CD4-positive, CD25-positive, alpha-beta regulatory T cell (primary cell): Measurements from ENCODE around the gene CHST3. TPM values are rescaled to one million over a fixed set of nuclear protein-coding genes. Genes with fewer than 3 reads are reported as not detected.

ENCODE experiments used
- ATAC-seq, 2 donors: fragments of 150-1000 bp; cut with Tn5 transposase; one replicate each; pipeline ENCODE4 v1.10.0; 2021; ENCODE audit warnings: low read depth in 2 of 2, moderate number of reproducible peaks in 2 of 2, moderate library complexity in 1 of 2
- DNase-seq, 3 donors: peaks; one replicate each; pipeline versions ENCODE4 v3.0.0 to v3.0.0-alpha.2; 2012 to 2022; ENCODE audit warnings: mixed read lengths in 1 of 3
- H3K27ac ChIP-seq: one replicate; pipeline ENCODE4 v1.7.0; 2013; ENCODE audit warnings: mild to moderate bottlenecking, low read length; ENCODE audit not compliant: insufficient read depth, poor library complexity, severe bottlenecking
- H3K27me3 ChIP-seq: one replicate; pipeline ENCODE4 v1.7.0; 2013; ENCODE audit warnings: low read length; ENCODE audit not compliant: control insufficient read depth, insufficient read depth
- H3K36me3 ChIP-seq: one replicate; pipeline ENCODE4 v1.7.0; 2013; ENCODE audit warnings: mild to moderate bottlenecking, low read length, moderate library complexity; ENCODE audit not compliant: control insufficient read depth, insufficient read depth
- H3K4me1 ChIP-seq: 2 replicates; pipeline ENCODE4 v1.7.0; 2013; ENCODE audit warnings: mild to moderate bottlenecking, low read length; ENCODE audit not compliant: insufficient read depth, control insufficient read depth, poor library complexity, severe bottlenecking
- H3K4me3 ChIP-seq: one replicate; pipeline ENCODE4 v1.7.0; 2013; ENCODE audit warnings: low read depth, mild to moderate bottlenecking, low read length, moderate library complexity
- H3K9me3 ChIP-seq, 2 experiments: 1 replicate in 1 of 2; 2 replicates in 1 of 2; pipeline ENCODE4 v1.7.0; 2013; ENCODE audit warnings: low read length in 2 of 2, mild to moderate bottlenecking in 1 of 2, moderate library complexity in 1 of 2; ENCODE audit not compliant: control insufficient read depth in 2 of 2
- H3K27ac Mint-ChIP-seq, 3 donors: one replicate each; pipeline ENCODE4 v1.8.0; 2020 to 2022; ENCODE audit warnings: mild to moderate bottlenecking in 3 of 3, mixed read lengths in 3 of 3, moderate library complexity in 2 of 3
- H3K27me3 Mint-ChIP-seq: one replicate; pipeline ENCODE4 v1.8.0; 2022; ENCODE audit warnings: mild to moderate bottlenecking, mixed read lengths
- H3K36me3 Mint-ChIP-seq: one replicate; pipeline ENCODE4 v1.8.0; 2020; ENCODE audit warnings: mixed read lengths
- H3K4me1 Mint-ChIP-seq, 4 donors: one replicate each; pipeline ENCODE4 v1.8.0; 2020 to 2022; ENCODE audit warnings: mixed read lengths in 4 of 4, mild to moderate bottlenecking in 1 of 4
- H3K4me3 Mint-ChIP-seq, 4 donors: one replicate each; pipeline ENCODE4 v1.8.0; 2020 to 2022; ENCODE audit warnings: mild to moderate bottlenecking in 4 of 4, mixed read lengths in 4 of 4, moderate library complexity in 3 of 4
- H3K9me3 Mint-ChIP-seq, 7 donors: one replicate each; pipeline ENCODE4 v1.8.0; 2020 to 2022; ENCODE audit warnings: mixed read lengths in 7 of 7, mild to moderate bottlenecking in 3 of 7, moderate library complexity in 2 of 7
- polyA plus RNA-seq, 4 donors: library from polyadenylated mRNA; unstranded; fragments of 300-500 nt; fragmentation: Illumina TruSeq; gene quantifications; one replicate each; pipeline ENCODE4 v1.2.3, GENCODE V29; 2021
- total RNA-seq: library from RNA; stranded (reverse); gene quantifications from one replicate; pipeline ENCODE4 v1.2.3, GENCODE V29; 2022

The CHST3 gene
- total and polyA plus RNA-seq, 5 donors from 2014 or later: not detected

GRCh38 chr10:72014197-72014596, 50.0 kb downstream of the CHST3 start:
- Histone ChIP-seq H3K27ac (no peak overlapping the region), H3K36me3 (no peaks in the 10 kb centered on the region), H3K27me3 (no peaks in the 10 kb centered on the region), H3K4me3 (no peak overlapping the region), H3K9me3 (no peaks in the 10 kb centered on the region), H3K4me1 (no peaks in the 10 kb centered on the region)
- H3K36me3 Mint-ChIP-seq: no peaks in the 10 kb centered on the region
- DNase-seq (no peak), ATAC-seq (no peak)
- peaks cover 13% of the 10 kb centered on the region for H3K27me3 Mint-ChIP-seq
- H3K4me1 Mint-ChIP-seq: no peaks in the 10 kb centered on the region
- no peak overlapping the region for H3K4me3 Mint-ChIP-seq
- no peaks in the 10 kb centered on the region for H3K9me3 Mint-ChIP-seq
- no peak overlapping the region for H3K27ac Mint-ChIP-seq

GRCh38 chr10:72014785-72015480, 50.7 kb downstream of the CHST3 start:
- no peak overlapping the region for H3K4me3 ChIP-seq
- Mint-ChIP-seq H3K27me3 (peaks cover 13% of the 10 kb centered on the region), H3K9me3 (no peaks in the 10 kb centered on the region), H3K27ac (no peak overlapping the region), H3K4me3 (no peak overlapping the region), H3K4me1 (no peaks in the 10 kb centered on the region), H3K36me3 (no peaks in the 10 kb centered on the region)
- DNase-seq (no peak), ATAC-seq (no peak)
- H3K27ac ChIP-seq: no peak overlapping the region
- H3K27me3 ChIP-seq: no peaks in the 10 kb centered on the region
- no peaks in the 10 kb centered on the region for H3K4me1 ChIP-seq
- no peaks in the 10 kb centered on the region for H3K36me3 ChIP-seq
- H3K9me3 ChIP-seq: no peaks in the 10 kb centered on the region

GRCh38 chr10:72015841-72016240, 51.6 kb downstream of the CHST3 start:
- H3K9me3 ChIP-seq: no peaks in the 10 kb centered on the region
- H3K4me3 ChIP-seq: no peak overlapping the region
- Mint-ChIP-seq H3K36me3 (no peaks in the 10 kb centered on the region), H3K4me3 (no peak overlapping the region), H3K4me1 (peaks cover 0 to under 1% (median under 1%) of the 10 kb centered on the region in 4 donors), H3K27ac (no peak overlapping the region), H3K27me3 (peaks cover 13% of the 10 kb centered on the region), H3K9me3 (no peaks in the 10 kb centered on the region)
- no peaks in the 10 kb centered on the region for H3K36me3 ChIP-seq
- H3K27ac ChIP-seq: no peak overlapping the region
- no peaks in the 10 kb centered on the region for H3K4me1 ChIP-seq
- no peak for DNase-seq
- H3K27me3 ChIP-seq: no peaks in the 10 kb centered on the region
- ATAC-seq: no peak

- Histone ChIP-seq H3K9me3 (no peaks in the 10 kb centered on the region), H3K36me3 (no peaks in the 10 kb centered on the region), H3K4me1 (no peaks in the 10 kb centered on the region), H3K4me3 (no peak overlapping the region), H3K27ac (no peak overlapping the region), H3K27me3 (no peaks in the 10 kb centered on the region)
- ATAC-seq (no peak), DNase-seq (no peak)
- Mint-ChIP-seq H3K4me3 (no peak overlapping the region), H3K4me1 (peaks cover 3 to 7% (median 6%) of the 10 kb centered on the region in 4 donors), H3K9me3 (no peaks in the 10 kb centered on the region), H3K27me3 (peaks cover 13% of the 10 kb centered on the region), H3K27ac (no peak overlapping the region), H3K36me3 (no peaks in the 10 kb centered on the region)
Measured at GRCh38 chr10:72016608-72017300, 52.6 kb downstream of the CHST3 start.

GRCh38 chr10:72019085-72019876, 55.1 kb downstream of the CHST3 start:
- Mint-ChIP-seq H3K4me1 (peaks cover 3 to 7% (median 6%) of the 10 kb centered on the region in 4 donors), H3K27ac (no peak overlapping the region), H3K36me3 (no peaks in the 10 kb centered on the region), H3K4me3 (no peak overlapping the region), H3K9me3 (no peaks in the 10 kb centered on the region), H3K27me3 (peaks cover 15% of the 10 kb centered on the region)
- no peaks in the 10 kb centered on the region for H3K9me3 ChIP-seq
- ATAC-seq: no peak
- no peaks in the 10 kb centered on the region for H3K4me1 ChIP-seq
- no peaks in the 10 kb centered on the region for H3K36me3 ChIP-seq
- no peaks in the 10 kb centered on the region for H3K27me3 ChIP-seq
- H3K27ac ChIP-seq: no peak overlapping the region
- no peak overlapping the region for H3K4me3 ChIP-seq
- no peak for DNase-seq

- H3K4me3 Mint-ChIP-seq: no peak overlapping the region
- H3K27ac Mint-ChIP-seq: peak overlapping the region in 1 of 3 donors; percentile 16
Measured at GRCh38 chr10:72020914-72021809, 57.0 kb downstream of the CHST3 start.

GRCh38 chr10:72022228-72022627, 58.0 kb downstream of the CHST3 start:
- no peaks in the 10 kb centered on the region for H3K36me3 ChIP-seq
- no peak overlapping the region for H3K4me3 ChIP-seq
- Mint-ChIP-seq H3K27me3 (peaks cover 27% of the 10 kb centered on the region), H3K27ac (no peak overlapping the region), H3K9me3 (peaks cover 0 to 1% (median 0%) of the 10 kb centered on the region in 7 donors), H3K36me3 (no peaks in the 10 kb centered on the region), H3K4me3 (no peak overlapping the region), H3K4me1 (peaks cover 3 to 7% (median 6%) of the 10 kb centered on the region in 4 donors)
- ATAC-seq (no peak), DNase-seq (no peak)
- H3K9me3 ChIP-seq: no peaks in the 10 kb centered on the region
- H3K4me1 ChIP-seq: no peaks in the 10 kb centered on the region
- H3K27me3 ChIP-seq: peaks cover under 1% of the 10 kb centered on the region
- H3K27ac ChIP-seq: no peak overlapping the region

More at GRCh38 chr10:72020914-72021809, 57.0 kb downstream of the CHST3 start:
- H3K36me3 Mint-ChIP-seq: no peaks in the 10 kb centered on the region
- peaks cover 18% of the 10 kb centered on the region for H3K27me3 Mint-ChIP-seq
- ATAC-seq (no peak), DNase-seq (peak in 1 of 3 donors; percentile 9)
- Histone ChIP-seq H3K9me3 (no peaks in the 10 kb centered on the region), H3K27ac (no peak overlapping the region), H3K4me1 (no peaks in the 10 kb centered on the region), H3K36me3 (no peaks in the 10 kb centered on the region), H3K4me3 (no peak overlapping the region), H3K27me3 (no peaks in the 10 kb centered on the region)
- H3K9me3 Mint-ChIP-seq: peaks cover 0 to 1% (median 0%) of the 10 kb centered on the region in 7 donors
- peaks cover 3 to 7% (median 6%) of the 10 kb centered on the region in 4 donors for H3K4me1 Mint-ChIP-seq
